ENCODE data around the gene ADGRB3. TPM values are rescaled to one million over a fixed set of nuclear protein-coding genes. Genes with fewer than 3 reads are reported as not detected.

The ADGRB3 gene
- total RNA-seq, 2 donors from 2014 or later, result 1.3 to 2.4 TPM

DNA sequence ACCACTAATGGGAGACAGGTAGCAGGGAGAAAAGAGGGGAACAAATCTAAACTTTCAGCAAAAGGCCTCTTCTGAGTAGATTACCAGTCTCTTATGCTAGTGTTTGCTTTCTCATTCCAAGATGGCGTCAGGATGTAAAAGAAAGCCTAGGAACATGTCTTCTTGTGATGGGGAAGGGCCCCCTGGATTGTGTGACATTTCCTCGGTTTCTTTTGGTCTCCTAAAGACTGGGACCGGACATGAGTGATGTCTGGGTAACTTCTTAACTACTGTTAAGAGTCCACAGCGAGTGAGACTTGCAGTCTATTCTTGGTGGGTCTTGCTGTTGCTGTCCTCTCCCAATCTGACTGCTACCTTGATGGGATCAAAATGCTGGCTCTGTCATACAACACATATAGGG is 60.3 kb downstream of the ADGRB3 start:
- Histone ChIP-seq H3K27ac (no peak overlapping the region), H3K9me3 (no peaks in the 10 kb centered on the region), H3K36me3 (no peaks in the 10 kb centered on the region), H3K27me3 (no peaks in the 10 kb centered on the region), H3K4me1 (no peaks in the 10 kb centered on the region), H3K4me3 (no peak overlapping the region)
- TF ChIP-seq, protein P1, sequence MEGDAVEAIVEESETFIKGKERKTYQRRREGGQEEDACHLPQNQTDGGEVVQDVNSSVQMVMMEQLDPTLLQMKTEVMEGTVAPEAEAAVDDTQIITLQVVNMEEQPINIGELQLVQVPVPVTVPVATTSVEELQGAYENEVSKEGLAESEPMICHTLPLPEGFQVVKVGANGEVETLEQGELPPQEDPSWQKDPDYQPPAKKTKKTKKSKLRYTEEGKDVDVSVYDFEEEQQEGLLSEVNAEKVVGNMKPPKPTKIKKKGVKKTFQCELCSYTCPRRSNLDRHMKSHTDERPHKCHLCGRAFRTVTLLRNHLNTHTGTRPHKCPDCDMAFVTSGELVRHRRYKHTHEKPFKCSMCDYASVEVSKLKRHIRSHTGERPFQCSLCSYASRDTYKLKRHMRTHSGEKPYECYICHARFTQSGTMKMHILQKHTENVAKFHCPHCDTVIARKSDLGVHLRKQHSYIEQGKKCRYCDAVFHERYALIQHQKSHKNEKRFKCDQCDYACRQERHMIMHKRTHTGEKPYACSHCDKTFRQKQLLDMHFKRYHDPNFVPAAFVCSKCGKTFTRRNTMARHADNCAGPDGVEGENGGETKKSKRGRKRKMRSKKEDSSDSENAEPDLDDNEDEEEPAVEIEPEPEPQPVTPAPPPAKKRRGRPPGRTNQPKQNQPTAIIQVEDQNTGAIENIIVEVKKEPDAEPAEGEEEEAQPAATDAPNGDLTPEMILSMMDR (IDR thresholded peaks at IDR 0.05), result no peak
- DNase-seq (ENCODE audit: low spot score), result no peak

DNA sequence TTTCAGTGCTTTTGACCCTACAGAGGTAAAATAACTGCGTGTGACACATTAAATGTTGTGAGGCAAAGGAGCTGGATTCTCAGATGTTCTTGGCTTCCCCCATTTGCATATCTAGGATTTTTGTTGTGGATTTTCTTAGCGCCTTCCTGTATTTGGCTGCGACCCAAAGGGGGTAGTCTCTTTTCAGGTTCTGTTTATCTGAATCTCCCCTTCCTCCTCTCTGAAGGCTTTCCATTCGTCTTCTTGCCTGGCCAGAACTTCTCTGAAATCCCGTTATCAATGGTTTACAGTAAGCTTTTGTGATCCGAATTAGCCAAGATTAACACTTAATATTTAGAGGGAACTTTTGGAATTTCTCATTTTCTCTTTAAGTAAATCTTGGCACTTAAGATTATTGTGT is 60.8 kb downstream of the ADGRB3 start:
- H3K4me3 ChIP-seq, result no peak overlapping the region
- no peak overlapping the region for H3K27ac ChIP-seq
- H3K4me1 ChIP-seq, result no peaks in the 10 kb centered on the region
- TF ChIP-seq, protein P1 (IDR thresholded peaks at IDR 0.05), result no peak
- no peak for DNase-seq (ENCODE audit: low spot score)
- no peaks in the 10 kb centered on the region for H3K27me3 ChIP-seq
- H3K36me3 ChIP-seq, result no peaks in the 10 kb centered on the region
- no peaks in the 10 kb centered on the region for H3K9me3 ChIP-seq

DNA sequence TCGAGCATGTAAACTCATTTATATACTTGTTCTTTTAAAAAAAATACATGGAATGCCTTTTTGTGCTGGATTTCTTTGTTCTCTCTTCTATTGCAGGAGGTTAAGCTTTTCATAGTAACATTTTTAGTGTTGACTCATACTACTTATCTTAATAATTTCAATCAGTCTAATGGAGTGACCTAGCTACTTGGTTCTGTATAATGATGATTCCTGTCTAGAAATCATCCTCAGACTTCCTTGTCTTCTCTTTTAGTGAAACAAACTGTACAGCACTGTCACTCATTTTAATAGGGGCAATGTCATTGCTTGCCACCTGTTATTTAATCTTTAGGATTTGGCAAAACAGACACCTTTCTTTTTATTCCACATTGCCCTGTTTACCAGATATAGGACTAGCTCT is 62.3 kb downstream of the ADGRB3 start:
- no peaks in the 10 kb centered on the region for H3K4me1 ChIP-seq
- no peak for DNase-seq (ENCODE audit: low spot score)
- H3K27me3 ChIP-seq, result no peaks in the 10 kb centered on the region
- no peak overlapping the region for H3K27ac ChIP-seq
- H3K36me3 ChIP-seq, result no peaks in the 10 kb centered on the region
- H3K4me3 ChIP-seq, result no peak overlapping the region
- no peaks in the 10 kb centered on the region for H3K9me3 ChIP-seq
- TF ChIP-seq, protein P1 (IDR thresholded peaks at IDR 0.05), result no peak

DNA sequence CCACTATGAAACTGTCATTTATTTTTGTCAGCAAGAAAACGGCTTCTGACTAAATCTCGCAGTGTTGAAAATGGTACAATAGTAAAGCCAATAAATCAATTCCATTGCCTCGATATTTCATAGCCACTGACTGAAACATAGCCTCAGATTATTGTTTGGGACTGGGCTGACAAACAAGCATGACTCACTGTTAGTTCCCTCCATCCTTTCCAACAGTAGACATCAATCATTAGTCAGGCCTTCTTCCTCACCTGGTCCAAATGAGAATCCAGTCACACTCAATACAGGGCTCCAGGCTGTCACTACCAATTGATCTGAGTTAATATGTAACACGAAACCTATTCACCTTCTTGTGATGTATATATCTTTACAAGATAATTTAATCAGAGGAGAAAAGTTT is 66.1 kb downstream of the ADGRB3 start:
- no peaks in the 10 kb centered on the region for H3K27me3 ChIP-seq
- DNase-seq (ENCODE audit: low spot score), result no peak
- H3K4me3 ChIP-seq, result no peak overlapping the region
- no peaks in the 10 kb centered on the region for H3K9me3 ChIP-seq
- H3K36me3 ChIP-seq, result no peaks in the 10 kb centered on the region
- no peak overlapping the region for H3K27ac ChIP-seq
- no peaks in the 10 kb centered on the region for H3K4me1 ChIP-seq
- TF ChIP-seq, protein P1 (IDR thresholded peaks at IDR 0.05), result no peak

DNA sequence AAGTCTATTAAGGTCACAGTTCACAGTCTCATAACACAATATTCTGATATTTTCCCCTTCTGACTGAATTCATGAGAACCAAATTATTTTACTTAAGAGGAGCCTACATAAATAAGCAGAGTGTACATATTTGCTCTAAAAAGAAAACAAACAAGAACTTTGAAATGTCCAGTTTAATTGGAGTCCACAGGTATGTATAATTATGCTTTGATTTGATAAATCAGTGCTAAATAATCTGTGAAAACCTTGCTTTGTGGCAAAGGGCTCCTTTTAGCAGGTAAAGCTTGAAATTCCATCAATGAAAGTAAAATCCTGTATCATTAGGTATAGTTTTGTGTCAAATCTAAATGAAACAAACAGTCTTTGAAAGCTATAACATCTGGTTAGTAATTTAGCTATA is 69.4 kb downstream of the ADGRB3 start:
- Histone ChIP-seq H3K4me1 (no peaks in the 10 kb centered on the region), H3K27me3 (no peaks in the 10 kb centered on the region), H3K36me3 (no peaks in the 10 kb centered on the region), H3K4me3 (no peak overlapping the region), H3K9me3 (no peaks in the 10 kb centered on the region), H3K27ac (no peak overlapping the region)
- TF ChIP-seq, protein P1 (IDR thresholded peaks at IDR 0.05), result no peak
- DNase-seq (ENCODE audit: low spot score), result no peak

DNA sequence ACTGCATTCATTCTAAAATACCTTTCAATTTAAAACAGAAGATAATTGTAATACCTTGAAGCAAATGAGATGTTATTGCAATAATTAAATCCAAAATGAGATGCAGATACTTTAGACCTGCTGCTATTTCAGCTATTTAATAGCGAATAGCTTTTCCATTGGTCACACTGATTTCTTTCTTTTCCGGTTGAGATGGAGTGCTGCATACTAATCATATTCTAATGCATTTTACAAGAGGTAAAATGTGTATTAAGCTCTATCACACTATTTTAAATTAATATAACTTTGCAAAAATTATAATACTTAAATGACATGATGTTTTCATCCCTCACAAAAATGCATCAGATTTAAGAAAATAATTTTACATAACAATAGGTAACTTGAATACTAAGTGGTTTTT is 74.0 kb downstream of the ADGRB3 start:
- TF ChIP-seq, protein P1 (IDR thresholded peaks at IDR 0.05), result no peak
- no peaks in the 10 kb centered on the region for H3K36me3 ChIP-seq
- no peak overlapping the region for H3K27ac ChIP-seq
- no peaks in the 10 kb centered on the region for H3K9me3 ChIP-seq
- H3K27me3 ChIP-seq, result no peaks in the 10 kb centered on the region
- no peak overlapping the region for H3K4me3 ChIP-seq
- no peak for DNase-seq (ENCODE audit: low spot score)
- H3K4me1 ChIP-seq, result no peaks in the 10 kb centered on the region
